BLaER1 (cell line): ENCODE results near the gene LRRC8B.
"Not testable (repeated sequence)": the region's sequence is repeated elsewhere in the genome, so short reads cannot be mapped to it uniquely, and the experiment has no call there.

Experiments
- H3K27ac ChIP-seq: shearing (Covaris generic); formaldehyde crosslinking; 2 replicates; pipeline ENCODE4 v1.8.1; 2022
- H3K27me3 ChIP-seq: shearing (Covaris generic); formaldehyde crosslinking; 2 replicates; pipeline ENCODE4 v1.8.1; 2022
- H3K36me3 ChIP-seq: shearing (Covaris generic); formaldehyde crosslinking; 2 replicates; pipeline ENCODE4 v1.8.1; 2022
- H3K4me1 ChIP-seq: shearing (Covaris generic); formaldehyde crosslinking; 2 replicates; pipeline ENCODE4 v1.8.1; 2022
- H3K4me2 ChIP-seq: shearing (Covaris generic); formaldehyde crosslinking; 2 replicates; pipeline ENCODE4 v1.8.1; 2022
- H3K4me3 ChIP-seq: shearing (Covaris generic); formaldehyde crosslinking; 2 replicates; pipeline ENCODE4 v1.8.1; 2022
- H3K9ac ChIP-seq: shearing (Covaris generic); formaldehyde crosslinking; 2 replicates; pipeline ENCODE4 v1.8.1; 2022
- H3K9me3 ChIP-seq: shearing (Covaris generic); formaldehyde crosslinking; 2 replicates; pipeline ENCODE4 v1.8.1; 2022
- H4K20me1 ChIP-seq: shearing (Covaris generic); formaldehyde crosslinking; 2 replicates; pipeline ENCODE4 v1.8.1; 2022
- Cebpa-rat ChIP-seq: shearing (Covaris generic); IDR thresholded peaks from 2 replicates; pipeline ENCODE4 v1.8.1; 2022

Gene LRRC8B

GRCh38 chr1:89499320-89499719, 25.3 kb upstream of the LRRC8B start:
- TF ChIP-seq Cebpa-rat: no peak
- Histone ChIP-seq H3K27ac (no peak overlapping the region), H4K20me1 (no peaks in the 10 kb centered on the region), H3K4me3 (no peak overlapping the region), H3K9me3 (no peaks in the 10 kb centered on the region), H3K4me1 (no peaks in the 10 kb centered on the region), H3K4me2 (no peak overlapping the region), H3K27me3 (no peaks in the 10 kb centered on the region), H3K36me3 (no peaks in the 10 kb centered on the region), H3K9ac (no peak overlapping the region)

- Histone ChIP-seq H3K4me3 (no peak overlapping the region), H3K4me1 (no peaks in the 10 kb centered on the region), H3K27me3 (no peaks in the 10 kb centered on the region), H3K9me3 (no peaks in the 10 kb centered on the region; the same call in 1 of the 2 replicates), H3K27ac (no peak overlapping the region), H4K20me1 (no peaks in the 10 kb centered on the region), H3K4me2 (no peak overlapping the region), H3K36me3 (no peaks in the 10 kb centered on the region), H3K9ac (no peak overlapping the region)
- TF ChIP-seq Cebpa-rat: no peak
Observed at GRCh38 chr1:89502042-89502441, 22.6 kb upstream of the LRRC8B start.

- no peaks in the 10 kb centered on the region for H3K36me3 ChIP-seq
- no peak for TF ChIP-seq Cebpa-rat
- no peak overlapping the region for H3K9ac ChIP-seq
Observed at GRCh38 chr1:89502895-89503294, 21.7 kb upstream of the LRRC8B start.

GRCh38 chr1:89503690-89504089, 20.9 kb upstream of the LRRC8B start:
- Histone ChIP-seq H4K20me1 (no peaks in the 10 kb centered on the region), H3K4me2 (no peak overlapping the region), H3K27me3 (no peaks in the 10 kb centered on the region), H3K27ac (no peak overlapping the region), H3K9me3 (peaks cover 7% of the 10 kb centered on the region; the same call in 1 of the 2 replicates), H3K4me3 (no peak overlapping the region), H3K9ac (no peak overlapping the region), H3K4me1 (no peaks in the 10 kb centered on the region), H3K36me3 (no peaks in the 10 kb centered on the region)
- no peak for TF ChIP-seq Cebpa-rat

More at GRCh38 chr1:89502895-89503294, 21.7 kb upstream of the LRRC8B start:
- no peaks in the 10 kb centered on the region for H3K27me3 ChIP-seq
- no peak overlapping the region for H3K4me2 ChIP-seq
- no peak overlapping the region for H3K27ac ChIP-seq
- no peak overlapping the region for H3K4me3 ChIP-seq
- no peaks in the 10 kb centered on the region for H4K20me1 ChIP-seq
- no peaks in the 10 kb centered on the region; the same call in 1 of the 2 replicates for H3K9me3 ChIP-seq
- H3K4me1 ChIP-seq: no peaks in the 10 kb centered on the region

GRCh38 chr1:89510061-89510460, 14.6 kb upstream of the LRRC8B start:
- not testable (repeated sequence) for H3K4me3 ChIP-seq, H4K20me1 ChIP-seq, H3K36me3 ChIP-seq, H3K27me3 ChIP-seq, H3K4me2 ChIP-seq, H3K4me1 ChIP-seq, H3K27ac ChIP-seq, H3K9ac ChIP-seq
- H3K9me3 ChIP-seq: peaks cover 21% of the 10 kb centered on the region

- Histone ChIP-seq H3K27me3 (no peaks in the 10 kb centered on the region), H3K9me3 (peaks cover 19% of the 10 kb centered on the region), H3K36me3 (no peaks in the 10 kb centered on the region), H3K9ac (no peak overlapping the region), H4K20me1 (no peaks in the 10 kb centered on the region), H3K4me1 (no peaks in the 10 kb centered on the region), H3K27ac (no peak overlapping the region), H3K4me3 (no peak overlapping the region), H3K4me2 (no peak overlapping the region)
- no peak for TF ChIP-seq Cebpa-rat
Observed at GRCh38 chr1:89512996-89513720, 11.5 kb upstream of the LRRC8B start.

- Histone ChIP-seq H4K20me1 (no peaks in the 10 kb centered on the region), H3K27me3 (no peaks in the 10 kb centered on the region), H3K9me3 (peaks cover 10% of the 10 kb centered on the region), H3K36me3 (no peaks in the 10 kb centered on the region), H3K4me2 (no peak overlapping the region), H3K4me1 (peaks cover 6% of the 10 kb centered on the region; the same call in 1 of the 2 replicates), H3K4me3 (no peak overlapping the region), H3K27ac (no peak overlapping the region), H3K9ac (no peak overlapping the region)
- no peak for TF ChIP-seq Cebpa-rat
Observed at GRCh38 chr1:89516055-89516454, 8.6 kb upstream of the LRRC8B start.

GRCh38 chr1:89518221-89518631, 6.4 kb upstream of the LRRC8B start:
- Histone ChIP-seq H3K36me3 (no peaks in the 10 kb centered on the region), H3K4me1 (peaks cover 11% of the 10 kb centered on the region), H3K9me3 (peaks cover 10% of the 10 kb centered on the region), H3K4me3 (no peak overlapping the region), H4K20me1 (no peaks in the 10 kb centered on the region), H3K9ac (no peak overlapping the region), H3K27ac (no peak overlapping the region), H3K27me3 (no peaks in the 10 kb centered on the region), H3K4me2 (no peak overlapping the region)
- TF ChIP-seq Cebpa-rat: no peak

GRCh38 chr1:89519779-89520358, 4.8 kb upstream of the LRRC8B start:
- Histone ChIP-seq H3K9me3 (peaks cover 4% of the 10 kb centered on the region; the same call in 1 of the 2 replicates), H3K27me3 (no peaks in the 10 kb centered on the region), H3K9ac (no peak overlapping the region), H3K27ac (no peak overlapping the region), H4K20me1 (no peaks in the 10 kb centered on the region), H3K36me3 (no peaks in the 10 kb centered on the region), H3K4me2 (no peak overlapping the region), H3K4me3 (no peak overlapping the region), H3K4me1 (peaks cover 22% of the 10 kb centered on the region)
- TF ChIP-seq Cebpa-rat: no peak

- peaks cover 11% of the 10 kb centered on the region for H4K20me1 ChIP-seq
- H3K27ac ChIP-seq, H3K9me3 ChIP-seq, H3K4me3 ChIP-seq, H3K9ac ChIP-seq, H3K27me3 ChIP-seq, H3K4me2 ChIP-seq, H3K36me3 ChIP-seq: not testable (repeated sequence)
- peaks cover 37% of the 10 kb centered on the region for H3K4me1 ChIP-seq
Observed at GRCh38 chr1:89521977-89522376, 2.7 kb upstream of the LRRC8B start.
